ENCODE data around the gene AGPAT1. TPM values are rescaled to one million over a fixed set of nuclear protein-coding genes. Genes with fewer than 3 reads are reported as not detected.
"Not testable (repeated sequence)": the region's sequence is repeated elsewhere in the genome, so short reads cannot be mapped to it uniquely, and the experiment has no call there.

Gene AGPAT1
- total RNA-seq, 2 experiments from 2014 or later = 24.5 to 28.1 TPM

DNA sequence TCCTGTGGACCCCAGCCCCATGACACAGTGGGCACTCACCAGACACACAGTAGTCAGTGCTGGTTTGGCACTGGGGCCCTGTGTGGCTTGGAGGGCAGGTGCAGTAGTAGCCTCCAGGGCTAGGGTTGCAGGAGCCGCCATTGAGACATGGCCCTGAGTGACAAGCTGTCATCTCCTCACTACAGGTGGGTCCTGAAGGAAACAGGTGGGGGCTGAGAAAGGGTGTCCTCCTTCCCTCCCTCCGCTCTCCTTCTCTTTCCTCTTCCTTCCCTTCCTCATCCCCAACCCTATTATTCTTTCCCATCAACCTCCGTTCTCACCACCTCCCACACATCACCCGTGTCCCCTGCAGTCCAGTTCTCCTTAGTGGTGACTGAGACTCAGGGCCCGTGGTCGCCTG is 37.8 kb upstream of the AGPAT1 start:
- Histone ChIP-seq H3K4me1 (ENCODE audit: insufficient read depth, low read length, poor library complexity, severe bottlenecking) (peaks cover 8% of the 10 kb centered on the region), H3K79me2 (ENCODE audit: insufficient read depth, low read depth, low read length) (no peaks in the 10 kb centered on the region), H3K9me2 (ENCODE audit: insufficient read depth, low read length) (no peaks in the 10 kb centered on the region), H3K27ac (ENCODE audit: low read depth, low read length, poor library complexity, severe bottlenecking) (no peak overlapping the region), H3K4me2 (ENCODE audit: low read length) (no peak overlapping the region), H3K36me3 (ENCODE audit: insufficient read depth, low read length) (no peaks in the 10 kb centered on the region), H2AFZ (ENCODE audit: low read length) (no peak overlapping the region), H3K9me3 (ENCODE audit: low read length) (no peaks in the 10 kb centered on the region), H4K20me1 (ENCODE audit: insufficient read depth, low read length) (no peaks in the 10 kb centered on the region), H3K4me3 (ENCODE audit: low read depth, low read length, poor library complexity, severe bottlenecking) (no peak overlapping the region)
- POLR2A ChIA-PET = no interaction called here
- CTCF ChIA-PET (ENCODE audit: unreplicated experiment) = no interaction called here
- no TSS peak for BruUV-seq (replicated peaks)
- TF ChIP-seq, protein P1, sequence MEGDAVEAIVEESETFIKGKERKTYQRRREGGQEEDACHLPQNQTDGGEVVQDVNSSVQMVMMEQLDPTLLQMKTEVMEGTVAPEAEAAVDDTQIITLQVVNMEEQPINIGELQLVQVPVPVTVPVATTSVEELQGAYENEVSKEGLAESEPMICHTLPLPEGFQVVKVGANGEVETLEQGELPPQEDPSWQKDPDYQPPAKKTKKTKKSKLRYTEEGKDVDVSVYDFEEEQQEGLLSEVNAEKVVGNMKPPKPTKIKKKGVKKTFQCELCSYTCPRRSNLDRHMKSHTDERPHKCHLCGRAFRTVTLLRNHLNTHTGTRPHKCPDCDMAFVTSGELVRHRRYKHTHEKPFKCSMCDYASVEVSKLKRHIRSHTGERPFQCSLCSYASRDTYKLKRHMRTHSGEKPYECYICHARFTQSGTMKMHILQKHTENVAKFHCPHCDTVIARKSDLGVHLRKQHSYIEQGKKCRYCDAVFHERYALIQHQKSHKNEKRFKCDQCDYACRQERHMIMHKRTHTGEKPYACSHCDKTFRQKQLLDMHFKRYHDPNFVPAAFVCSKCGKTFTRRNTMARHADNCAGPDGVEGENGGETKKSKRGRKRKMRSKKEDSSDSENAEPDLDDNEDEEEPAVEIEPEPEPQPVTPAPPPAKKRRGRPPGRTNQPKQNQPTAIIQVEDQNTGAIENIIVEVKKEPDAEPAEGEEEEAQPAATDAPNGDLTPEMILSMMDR (conservative IDR thresholded peaks at IDR 0.05; ENCODE audit: low read length) = no peak
- no peak for TF ChIP-seq EZH2phosphoT487 (IDR thresholded peaks at IDR 0.05; ENCODE audit: borderline replicate concordance, low read depth, low read length)
- DNase-seq (ENCODE audit: low spot score) = no peak
- intact Hi-C loops (cut with micrococcal nuclease; ENCODE audit: unreplicated experiment) = no loop called here

DNA sequence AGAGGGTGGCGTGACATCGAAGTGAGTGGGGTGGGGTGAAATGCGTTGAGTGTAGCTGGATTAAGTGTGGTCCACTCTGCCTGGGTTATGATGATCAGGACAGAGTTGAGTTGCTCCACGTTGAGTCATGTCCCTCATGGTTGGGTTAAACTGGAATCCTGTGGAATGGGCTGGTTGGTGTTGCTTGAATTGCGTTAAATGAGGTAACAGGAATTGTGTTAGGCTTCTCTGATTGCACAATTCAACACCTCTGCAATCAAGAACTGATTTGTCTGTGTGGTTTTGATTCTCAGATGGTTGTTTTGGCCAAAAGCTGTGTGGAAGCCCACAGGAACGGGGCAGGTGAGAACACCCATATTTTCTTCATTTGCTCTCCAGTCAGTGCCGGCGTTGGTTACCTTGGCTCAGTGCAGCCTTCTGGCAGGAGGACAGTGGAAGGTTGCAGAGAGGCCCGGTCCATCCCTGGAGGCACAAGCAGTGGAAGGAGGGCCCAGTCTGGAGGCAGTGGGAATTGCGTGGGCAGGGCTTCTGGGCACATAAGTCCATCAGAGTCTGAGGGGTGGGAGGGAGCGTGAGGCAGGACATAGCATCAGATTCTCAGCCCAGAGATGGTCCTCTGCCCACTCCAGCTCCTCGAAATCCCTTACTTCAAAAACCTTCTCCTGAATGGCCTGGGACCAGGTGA is 36.3 kb upstream of the AGPAT1 start:
- Histone ChIP-seq H3K4me1 (ENCODE audit: insufficient read depth, low read length, poor library complexity, severe bottlenecking) (peaks cover 2% of the 10 kb centered on the region), H3K4me2 (ENCODE audit: low read length) (no peak overlapping the region), H3K9me2 (ENCODE audit: insufficient read depth, low read length) (no peaks in the 10 kb centered on the region), H3K79me2 (ENCODE audit: insufficient read depth, low read depth, low read length) (no peaks in the 10 kb centered on the region), H3K9me3 (ENCODE audit: low read length) (no peaks in the 10 kb centered on the region), H3K27ac (ENCODE audit: low read depth, low read length, poor library complexity, severe bottlenecking) (no peak overlapping the region), H3K36me3 (ENCODE audit: insufficient read depth, low read length) (no peaks in the 10 kb centered on the region), H2AFZ (ENCODE audit: low read length) (no peak overlapping the region), H4K20me1 (ENCODE audit: insufficient read depth, low read length) (no peaks in the 10 kb centered on the region), H3K4me3 (ENCODE audit: low read depth, low read length, poor library complexity, severe bottlenecking) (no peak overlapping the region)
- BruUV-seq (replicated peaks) = no TSS peak
- ChIA-PET CTCF (ENCODE audit: unreplicated experiment) (no interaction called here), POLR2A (no interaction called here)
- no peak for TF ChIP-seq EZH2phosphoT487 (IDR thresholded peaks at IDR 0.05; ENCODE audit: borderline replicate concordance, low read depth, low read length)
- TF ChIP-seq, protein P1 (conservative IDR thresholded peaks at IDR 0.05; ENCODE audit: low read length) = no peak
- intact Hi-C loops (cut with micrococcal nuclease; ENCODE audit: unreplicated experiment) = no loop called here
- no peak for DNase-seq (ENCODE audit: low spot score)

DNA sequence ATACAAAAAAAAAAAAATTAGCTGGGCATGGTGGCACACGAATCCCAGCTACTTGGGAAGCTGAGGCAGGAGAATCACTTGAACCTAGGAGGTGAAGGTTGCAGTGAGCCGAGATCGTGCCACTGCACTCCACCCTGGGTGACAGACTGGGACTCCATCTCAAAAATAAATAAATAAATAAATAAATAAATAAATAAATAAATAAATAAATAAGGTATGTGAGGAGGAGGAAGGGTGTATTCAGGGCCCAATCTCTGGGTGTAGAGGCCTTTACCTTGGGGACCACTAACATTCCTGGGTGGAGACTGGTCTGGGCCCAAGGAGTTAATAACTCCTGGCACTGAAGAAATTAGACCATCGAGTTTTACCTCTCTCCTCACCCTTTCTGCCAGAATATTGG is 35.5 kb upstream of the AGPAT1 start:
- H3K27ac ChIP-seq (ENCODE audit: low read depth, low read length, poor library complexity, severe bottlenecking); H3K9me3 ChIP-seq (ENCODE audit: low read length); intact Hi-C loops (cut with micrococcal nuclease; ENCODE audit: unreplicated experiment); H2AFZ ChIP-seq (ENCODE audit: low read length); CTCF ChIA-PET (ENCODE audit: unreplicated experiment); DNase-seq (ENCODE audit: low spot score); H4K20me1 ChIP-seq (ENCODE audit: insufficient read depth, low read length); H3K79me2 ChIP-seq (ENCODE audit: insufficient read depth, low read depth, low read length); H3K4me2 ChIP-seq (ENCODE audit: low read length); H3K36me3 ChIP-seq (ENCODE audit: insufficient read depth, low read length); H3K4me3 ChIP-seq (ENCODE audit: low read depth, low read length, poor library complexity, severe bottlenecking); H3K9me2 ChIP-seq (ENCODE audit: insufficient read depth, low read length); BruUV-seq (replicated peaks); POLR2A ChIA-PET; H3K4me1 ChIP-seq (ENCODE audit: insufficient read depth, low read length, poor library complexity, severe bottlenecking): not testable (repeated sequence)
